ENCODE data around the gene PTPRN2.
"Not testable (repeated sequence)": the region's sequence is repeated elsewhere in the genome, so short reads cannot be mapped to it uniquely, and the experiment has no call there.

PTPRN2 gene

GRCh38 chr7:158409816-158410330, 177.8 kb downstream of the PTPRN2 start:
- in situ Hi-C loops (cut with HindIII; ENCODE audit: low sequenced_read_pairs) = loop anchor here (5.0 kb wide), 1 partner anchor 48 kb away; no protein-coding TSS in a partner anchor
- DNase-seq (ENCODE audit: low read depth) = no peak
- no peak for TF ChIP-seq CTCF (IDR thresholded peaks at IDR 0.05; ENCODE audit: low read depth, low read length, missing control alignments)

GRCh38 chr7:158409120-158409519, 178.5 kb downstream of the PTPRN2 start:
- in situ Hi-C loops (cut with HindIII; ENCODE audit: low sequenced_read_pairs) = no loop called here
- no peak for TF ChIP-seq CTCF (IDR thresholded peaks at IDR 0.05; ENCODE audit: low read depth, low read length, missing control alignments)
- no peak overlapping the region for H3K4me3 ChIP-seq (ENCODE audit: low read depth, low read length)
- no peak for DNase-seq (ENCODE audit: low read depth)

More at GRCh38 chr7:158409816-158410330, 177.8 kb downstream of the PTPRN2 start:
- H3K4me3 ChIP-seq (ENCODE audit: low read depth, low read length) = no peak overlapping the region

- no peak overlapping the region for H3K4me3 ChIP-seq (ENCODE audit: low read depth, low read length)
- no peak for TF ChIP-seq CTCF (IDR thresholded peaks at IDR 0.05; ENCODE audit: low read depth, low read length, missing control alignments)
- in situ Hi-C loops (cut with HindIII; ENCODE audit: low sequenced_read_pairs) = no loop called here
- DNase-seq (ENCODE audit: low read depth) = no peak
These were observed 179.2 kb downstream of the PTPRN2 start for GRCh38 chr7:158408318-158408920.

- TF ChIP-seq CTCF (IDR thresholded peaks at IDR 0.05; ENCODE audit: low read depth, low read length, missing control alignments) = peak; percentile 10
- DNase-seq (ENCODE audit: low read depth) = peak; percentile 8
- in situ Hi-C loops (cut with HindIII; ENCODE audit: low sequenced_read_pairs) = no loop called here
- no peak overlapping the region for H3K4me3 ChIP-seq (ENCODE audit: low read depth, low read length)
These were observed 179.9 kb downstream of the PTPRN2 start for GRCh38 chr7:158407581-158408317.

- in situ Hi-C loops (cut with HindIII; ENCODE audit: low sequenced_read_pairs) = no loop called here
- no peak overlapping the region for H3K4me3 ChIP-seq (ENCODE audit: low read depth, low read length)
- DNase-seq (ENCODE audit: low read depth) = no peak
- TF ChIP-seq CTCF (IDR thresholded peaks at IDR 0.05; ENCODE audit: low read depth, low read length, missing control alignments) = no peak
These were observed 180.8 kb downstream of the PTPRN2 start for GRCh38 chr7:158406801-158407200.

- in situ Hi-C loops (cut with HindIII; ENCODE audit: low sequenced_read_pairs) = no loop called here
- H3K4me3 ChIP-seq (ENCODE audit: low read depth, low read length) = no peak overlapping the region
- TF ChIP-seq CTCF (IDR thresholded peaks at IDR 0.05; ENCODE audit: low read depth, low read length, missing control alignments) = no peak
- no peak for DNase-seq (ENCODE audit: low read depth)
These were observed 181.3 kb downstream of the PTPRN2 start for GRCh38 chr7:158406364-158406763.

GRCh38 chr7:158405771-158406170, 181.9 kb downstream of the PTPRN2 start:
- DNase-seq (ENCODE audit: low read depth); in situ Hi-C loops (cut with HindIII; ENCODE audit: low sequenced_read_pairs); H3K4me3 ChIP-seq (ENCODE audit: low read depth, low read length): not testable (repeated sequence)

Data from astrocyte of the cerebellum (primary cell).